Erythroblast (primary cell): ENCODE results near the gene SF3B3.

Experiments
- GATA1 ChIP-seq: IDR thresholded peaks from 2 replicates; pipeline ENCODE4 v1.6.1; 2011; ENCODE audit warnings: low read depth, mild to moderate bottlenecking, control low read depth, low read length, moderate library complexity
- POLR2A ChIP-seq: IDR thresholded peaks from 2 replicates; pipeline ENCODE4 v1.6.1; 2011; ENCODE audit warnings: mild to moderate bottlenecking, low read length

DNA sequence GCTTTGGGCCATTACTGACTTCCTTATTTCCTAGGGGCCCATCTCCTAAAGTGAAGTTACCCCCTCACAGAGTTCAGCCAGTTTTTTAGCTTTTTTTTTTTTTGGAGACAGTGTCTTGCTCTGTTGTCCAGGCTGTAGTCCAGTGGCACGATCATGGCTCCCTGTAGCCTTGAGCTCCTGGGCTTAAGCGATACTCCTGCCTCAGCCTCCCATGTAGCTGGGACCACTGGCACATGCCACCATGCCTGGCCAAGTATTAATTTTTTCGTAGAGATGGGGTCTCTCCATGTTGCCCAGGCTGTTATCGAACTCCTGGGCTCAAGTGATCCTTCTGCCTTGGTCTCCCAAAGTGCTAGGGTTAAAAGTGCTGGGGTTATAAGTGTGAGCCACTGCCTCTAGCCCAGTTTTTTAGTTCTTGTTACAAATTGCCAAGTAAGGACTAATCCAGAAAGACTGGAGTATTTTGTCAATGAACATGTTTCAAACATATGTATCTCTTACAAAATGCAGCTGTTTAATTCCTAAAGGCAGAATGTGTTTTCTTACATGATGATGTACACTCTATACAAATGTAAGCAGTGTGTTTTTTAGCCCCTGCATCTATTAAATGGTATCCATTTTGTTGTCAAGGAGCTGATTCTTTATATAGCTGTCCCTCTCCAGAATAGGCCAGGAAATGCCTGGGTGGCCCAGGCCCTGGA lies 73.7 kb downstream of the SF3B3 start:
- TF ChIP-seq POLR2A, result no peak
- no peak for TF ChIP-seq GATA1
